Thyroid gland (tissue), 4 donors: ENCODE measurements around the gene DOK6. TPM values are rescaled to one million over a fixed set of nuclear protein-coding genes. Genes with fewer than 3 reads are reported as not detected.

Experiments used
- DNase-seq, 2 donors: peaks; one replicate each; pipeline ENCODE4 v3.0.0-alpha.2; 2019
- H3K27ac ChIP-seq, 3 donors: fragments of 200-600 bp; sonication (generic); 1 replicate in 2 of 3; 2 replicates in 1 of 3; pipeline ENCODE4 v1.5.1; 2016 to 2019; ENCODE audit warnings: mild to moderate bottlenecking in 1 of 3, moderate library complexity in 1 of 3
- H3K27me3 ChIP-seq: fragments of 200-600 bp; sonication (generic); one replicate; pipeline ENCODE4 v1.5.1; 2019
- H3K36me3 ChIP-seq, 2 donors: fragments of 200-600 bp; sonication (generic); one replicate each; pipeline ENCODE4 v1.5.1; 2016 to 2019
- H3K4me1 ChIP-seq, 2 donors: fragments of 200-600 bp; sonication (generic); one replicate each; pipeline ENCODE4 v1.5.1; 2017 to 2019
- H3K4me3 ChIP-seq, 3 donors: fragments of 200-600 bp; sonication (generic); replicated peaks in 1 of 3; 1 replicate in 2 of 3; 2 replicates in 1 of 3; pipeline ENCODE4 v1.5.1; 2016; ENCODE audit warnings: mild to moderate bottlenecking in 1 of 3
- H3K9me3 ChIP-seq: fragments of 200-600 bp; sonication (generic); one replicate; pipeline ENCODE4 v1.5.1; 2017
- CTCF ChIP-seq, 6 experiments: fragments of 200-600 bp in 3 of 6; fragments of 450-650 bp in 3 of 6; sonication (generic) in 3 of 6; IDR thresholded peaks; one replicate each; pipeline ENCODE4 v1.5.1; 2016 to 2019; ENCODE audit warnings: antibody characterized with exemption in 6 of 6, mild to moderate bottlenecking in 2 of 6, inconsistent platforms in 1 of 6, moderate library complexity in 1 of 6
- POLR2A ChIP-seq, 2 donors: fragments of 450-650 bp; IDR thresholded peaks; one replicate each; pipeline ENCODE4 v1.6.1; 2017; ENCODE audit warnings: antibody characterized with exemption in 2 of 2, mild to moderate bottlenecking in 2 of 2, moderate library complexity in 1 of 2
- WGBS, 2 donors: methylation state at CpG; one replicate each; pipeline ENCODE4 v1.1.5; 2017; 5-methylcytosine and 5-hydroxymethylcytosine counted together
- intact Hi-C: fragments of 100-400 bp; cut with DNase I; formaldehyde crosslinking; loops from one replicate; pipeline ENCODE4 v1.15.1; 2023
- total RNA-seq, 4 donors: library from RNA; depleted of rRNA; stranded (reverse); fragments of >200 nt; gene quantifications; one replicate each; pipeline ENCODE4 v1.2.3, GENCODE V29; 2016

The DOK6 gene
- total RNA-seq, 4 donors from 2014 or later, result 0.94 to 3.1 (median 2.5) TPM

- TF ChIP-seq CTCF (IDR thresholded peaks at IDR 0.05), result no peak
- no peak for TF ChIP-seq POLR2A (IDR thresholded peaks at IDR 0.05)
- Histone ChIP-seq H3K27ac (no peak overlapping the region), H3K4me1 (no peaks in the 10 kb centered on the region), H3K4me3 (no peak overlapping the region), H3K36me3 (no peaks in the 10 kb centered on the region), H3K9me3 (no peaks in the 10 kb centered on the region), H3K27me3 (no peaks in the 10 kb centered on the region)
- 52 to 60% methylated on average over 3 of the region's 3 CpGs for WGBS, 2 donors
- intact Hi-C loops, result no loop called here
- DNase-seq, result no peak
Observed at GRCh38 chr18:69556228-69556627, 155.5 kb downstream of the DOK6 start.

- 73% methylated on average over 4 of the region's 4 CpGs for WGBS, 2 donors
- H3K27me3 ChIP-seq, result no peaks in the 10 kb centered on the region
Observed at GRCh38 chr18:69557282-69557681, 156.6 kb downstream of the DOK6 start.

GRCh38 chr18:69558052-69558451 is 157.4 kb downstream of the DOK6 start:
- Histone ChIP-seq H3K27ac (no peak overlapping the region), H3K4me3 (no peak overlapping the region), H3K4me1 (no peaks in the 10 kb centered on the region), H3K36me3 (no peaks in the 10 kb centered on the region), H3K9me3 (no peaks in the 10 kb centered on the region), H3K27me3 (no peaks in the 10 kb centered on the region)
- WGBS, 2 donors, result 62 to 71% methylated on average over 2 of the region's 2 CpGs
- no peak for DNase-seq
- intact Hi-C loops, result no loop called here
- TF ChIP-seq CTCF (IDR thresholded peaks at IDR 0.05) (no peak), POLR2A (IDR thresholded peaks at IDR 0.05) (no peak)

More at GRCh38 chr18:69557282-69557681, 156.6 kb downstream of the DOK6 start:
- Histone ChIP-seq H3K9me3 (no peaks in the 10 kb centered on the region), H3K4me3 (no peak overlapping the region), H3K27ac (no peak overlapping the region), H3K36me3 (no peaks in the 10 kb centered on the region), H3K4me1 (no peaks in the 10 kb centered on the region)
- TF ChIP-seq POLR2A (IDR thresholded peaks at IDR 0.05) (no peak), CTCF (IDR thresholded peaks at IDR 0.05) (no peak)
- no peak for DNase-seq
- intact Hi-C loops, result no loop called here

GRCh38 chr18:69559604-69560003 is 158.9 kb downstream of the DOK6 start:
- H3K27ac ChIP-seq, result no peak overlapping the region
- H3K27me3 ChIP-seq, result no peaks in the 10 kb centered on the region
- H3K4me1 ChIP-seq, result no peaks in the 10 kb centered on the region
- no peaks in the 10 kb centered on the region for H3K36me3 ChIP-seq
- no peak overlapping the region for H3K4me3 ChIP-seq
- TF ChIP-seq CTCF (IDR thresholded peaks at IDR 0.05), result no peak
- no peaks in the 10 kb centered on the region for H3K9me3 ChIP-seq
- no peak for DNase-seq
- intact Hi-C loops, result no loop called here

- Histone ChIP-seq H3K36me3 (no peaks in the 10 kb centered on the region), H3K27me3 (no peaks in the 10 kb centered on the region), H3K4me3 (no peak overlapping the region), H3K4me1 (no peaks in the 10 kb centered on the region), H3K27ac (no peak overlapping the region), H3K9me3 (no peaks in the 10 kb centered on the region)
- intact Hi-C loops, result no loop called here
- no peak for TF ChIP-seq POLR2A (IDR thresholded peaks at IDR 0.05)
- no peak for TF ChIP-seq CTCF (IDR thresholded peaks at IDR 0.05)
- WGBS, 2 donors, result 96 to 97% methylated on average over 2 of the region's 2 CpGs
- no peak for DNase-seq
Observed at GRCh38 chr18:69564602-69565001, 163.9 kb downstream of the DOK6 start.
